Chondrocyte (in vitro differentiated cells): Measurements from ENCODE around the gene PTGIS. TPM values are rescaled to one million over a fixed set of nuclear protein-coding genes. Genes with fewer than 3 reads are reported as not detected.

Experiments
- DNase-seq: peaks from one replicate; pipeline ENCODE4 v3.0.0; 2021; ENCODE audit warnings: mixed read lengths, low spot score
- H3K27ac Mint-ChIP-seq: one replicate; pipeline ENCODE4 v1.8.0; 2021; ENCODE audit warnings: mild to moderate bottlenecking, moderate library complexity, mixed read lengths; ENCODE audit not compliant: unreplicated experiment
- H3K27me3 Mint-ChIP-seq: 2 replicates; pipeline ENCODE4 v1.8.0; 2021; ENCODE audit warnings: low read depth, mixed read lengths
- H3K36me3 Mint-ChIP-seq: 2 replicates; pipeline ENCODE4 v1.8.0; 2021; ENCODE audit warnings: low read depth, mixed read lengths
- H3K4me1 Mint-ChIP-seq: 2 replicates; pipeline ENCODE4 v1.8.0; 2021; ENCODE audit warnings: low read depth, mild to moderate bottlenecking, mixed read lengths
- H3K4me3 Mint-ChIP-seq: one replicate; pipeline ENCODE4 v1.8.0; 2021; ENCODE audit warnings: mild to moderate bottlenecking, moderate library complexity, mixed read lengths; ENCODE audit not compliant: unreplicated experiment
- H3K9me3 Mint-ChIP-seq: 2 replicates; pipeline ENCODE4 v1.8.0; 2021; ENCODE audit warnings: low read depth, mixed read lengths
- total RNA-seq: library from RNA; stranded (reverse); gene quantifications from 3 replicates; pipeline ENCODE4 v1.2.1, GENCODE V29; 2021
- TF ChIP-seq, protein P1 (sequence below): fragments of 200-600 bp; sonication (generic); IDR thresholded peaks from 2 replicates; pipeline ENCODE4 v1.5.0; 2021; ENCODE audit warnings: antibody characterized with exemption, mild to moderate bottlenecking, moderate library complexity

Gene PTGIS
- total RNA-seq, 1 donor from 2014 or later: 91.5 TPM

DNA sequence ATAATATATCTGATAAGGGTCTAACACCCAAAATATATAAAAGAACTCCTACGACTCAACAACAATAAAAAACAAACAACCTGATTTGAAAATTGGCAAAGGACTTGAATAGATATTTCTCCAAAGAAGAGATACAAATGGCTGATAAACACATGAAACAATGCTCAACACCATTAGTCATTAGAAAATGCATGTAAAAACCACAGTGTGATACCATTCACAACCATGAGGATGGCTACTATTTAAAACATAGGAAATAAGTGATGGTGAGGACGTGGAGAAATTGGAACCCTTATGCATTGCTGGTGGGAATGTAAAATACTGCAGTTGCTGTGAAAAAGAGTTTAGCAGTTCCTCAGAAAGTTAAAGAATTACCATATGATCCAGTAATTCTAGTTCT is 41.4 kb downstream of the PTGIS start:
- Mint-ChIP-seq H3K36me3 (peaks cover 44% of the 10 kb centered on the region), H3K4me1 (peaks cover 33% of the 10 kb centered on the region)

DNA sequence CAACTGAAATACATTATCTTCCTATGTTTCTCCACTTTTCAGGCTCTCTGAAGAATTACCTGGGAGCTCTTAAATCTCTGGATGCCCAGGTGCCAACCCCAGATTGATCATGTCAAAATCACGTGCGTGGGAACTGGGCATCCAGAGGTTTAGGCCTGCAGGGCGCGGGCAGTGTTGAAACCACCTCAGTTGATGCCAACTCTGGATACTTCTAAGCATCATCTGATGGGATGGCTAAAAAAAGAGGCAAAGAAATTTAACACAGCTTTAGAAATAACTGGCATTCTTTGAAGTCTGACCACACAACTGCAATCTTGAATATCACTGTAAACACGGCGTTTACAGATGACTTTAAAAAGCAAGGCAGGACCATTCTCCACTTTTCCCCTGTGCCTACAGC is 41.9 kb downstream of the PTGIS start:
- Mint-ChIP-seq H3K4me1 (peaks cover 33% of the 10 kb centered on the region), H3K27me3 (no peaks in the 10 kb centered on the region), H3K36me3 (peaks cover 46% of the 10 kb centered on the region), H3K9me3 (no peaks in the 10 kb centered on the region), H3K27ac (no peak overlapping the region), H3K4me3 (no peak overlapping the region)
- no peak for DNase-seq
- TF ChIP-seq, protein P1, sequence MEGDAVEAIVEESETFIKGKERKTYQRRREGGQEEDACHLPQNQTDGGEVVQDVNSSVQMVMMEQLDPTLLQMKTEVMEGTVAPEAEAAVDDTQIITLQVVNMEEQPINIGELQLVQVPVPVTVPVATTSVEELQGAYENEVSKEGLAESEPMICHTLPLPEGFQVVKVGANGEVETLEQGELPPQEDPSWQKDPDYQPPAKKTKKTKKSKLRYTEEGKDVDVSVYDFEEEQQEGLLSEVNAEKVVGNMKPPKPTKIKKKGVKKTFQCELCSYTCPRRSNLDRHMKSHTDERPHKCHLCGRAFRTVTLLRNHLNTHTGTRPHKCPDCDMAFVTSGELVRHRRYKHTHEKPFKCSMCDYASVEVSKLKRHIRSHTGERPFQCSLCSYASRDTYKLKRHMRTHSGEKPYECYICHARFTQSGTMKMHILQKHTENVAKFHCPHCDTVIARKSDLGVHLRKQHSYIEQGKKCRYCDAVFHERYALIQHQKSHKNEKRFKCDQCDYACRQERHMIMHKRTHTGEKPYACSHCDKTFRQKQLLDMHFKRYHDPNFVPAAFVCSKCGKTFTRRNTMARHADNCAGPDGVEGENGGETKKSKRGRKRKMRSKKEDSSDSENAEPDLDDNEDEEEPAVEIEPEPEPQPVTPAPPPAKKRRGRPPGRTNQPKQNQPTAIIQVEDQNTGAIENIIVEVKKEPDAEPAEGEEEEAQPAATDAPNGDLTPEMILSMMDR: no peak

More for the DNA sequence above, 41.4 kb downstream of the PTGIS start:
- TF ChIP-seq, protein P1: no peak
- Mint-ChIP-seq H3K4me3 (no peak overlapping the region), H3K27me3 (no peaks in the 10 kb centered on the region), H3K27ac (no peak overlapping the region), H3K9me3 (no peaks in the 10 kb centered on the region)
- DNase-seq: no peak

DNA sequence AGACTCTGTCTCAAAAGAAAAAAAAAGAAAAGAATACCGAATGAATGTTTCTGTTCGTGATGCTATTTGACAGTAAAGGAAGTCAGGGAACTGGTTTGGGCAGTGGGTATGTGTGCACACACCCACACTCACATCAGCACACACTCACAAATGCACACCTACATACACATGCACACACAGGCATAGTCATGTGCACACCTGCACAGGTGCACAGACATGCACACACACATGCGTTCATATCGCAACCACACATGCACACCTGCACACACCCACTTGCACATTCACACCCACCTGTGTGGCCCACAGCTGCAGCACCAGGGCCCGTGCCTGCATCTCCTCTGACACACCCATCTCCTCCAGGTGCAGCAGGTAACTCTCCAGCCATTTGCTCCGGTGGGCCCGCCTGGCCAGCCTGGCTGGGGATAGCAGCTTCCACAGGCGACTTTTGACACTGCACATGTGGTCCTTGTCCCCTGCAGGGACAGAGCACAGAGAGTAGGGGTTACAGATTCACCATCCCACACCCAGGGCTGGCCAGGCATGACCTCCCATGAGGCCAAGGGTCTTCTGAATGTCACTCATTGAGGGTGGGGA is 44.1 kb downstream of the PTGIS start:
- Mint-ChIP-seq H3K4me1 (peaks cover 20% of the 10 kb centered on the region), H3K27ac (no peak overlapping the region), H3K9me3 (no peaks in the 10 kb centered on the region), H3K4me3 (no peak overlapping the region), H3K27me3 (no peaks in the 10 kb centered on the region), H3K36me3 (peaks cover 45% of the 10 kb centered on the region)
- no peak for DNase-seq
- TF ChIP-seq, protein P1: no peak

DNA sequence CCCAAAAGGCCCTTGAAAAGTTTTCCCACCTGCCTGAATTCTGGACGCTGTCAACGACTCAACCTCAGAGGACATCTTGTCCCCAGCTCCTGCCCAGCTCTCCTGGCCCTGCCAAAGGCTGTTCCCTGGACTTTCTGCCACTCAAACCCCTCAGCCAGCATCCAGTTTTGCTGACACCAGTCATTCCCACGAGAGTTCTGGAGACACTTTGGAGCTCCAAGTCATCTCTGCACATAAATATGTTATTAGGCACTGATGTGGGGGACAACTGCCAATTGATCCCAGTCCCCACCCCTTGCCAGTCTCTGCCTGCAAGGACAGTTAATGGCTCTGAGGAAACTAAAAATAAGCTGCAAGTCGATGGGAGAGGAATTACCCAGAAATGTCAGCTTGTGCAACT is 46.6 kb downstream of the PTGIS start:
- DNase-seq: no peak
- H3K4me1 Mint-ChIP-seq: peaks cover 12% of the 10 kb centered on the region
- H3K9me3 Mint-ChIP-seq: no peaks in the 10 kb centered on the region
- H3K27ac Mint-ChIP-seq: no peak overlapping the region
- no peaks in the 10 kb centered on the region for H3K27me3 Mint-ChIP-seq
- peaks cover 59% of the 10 kb centered on the region for H3K36me3 Mint-ChIP-seq
- no peak overlapping the region for H3K4me3 Mint-ChIP-seq
- TF ChIP-seq, protein P1: no peak

DNA sequence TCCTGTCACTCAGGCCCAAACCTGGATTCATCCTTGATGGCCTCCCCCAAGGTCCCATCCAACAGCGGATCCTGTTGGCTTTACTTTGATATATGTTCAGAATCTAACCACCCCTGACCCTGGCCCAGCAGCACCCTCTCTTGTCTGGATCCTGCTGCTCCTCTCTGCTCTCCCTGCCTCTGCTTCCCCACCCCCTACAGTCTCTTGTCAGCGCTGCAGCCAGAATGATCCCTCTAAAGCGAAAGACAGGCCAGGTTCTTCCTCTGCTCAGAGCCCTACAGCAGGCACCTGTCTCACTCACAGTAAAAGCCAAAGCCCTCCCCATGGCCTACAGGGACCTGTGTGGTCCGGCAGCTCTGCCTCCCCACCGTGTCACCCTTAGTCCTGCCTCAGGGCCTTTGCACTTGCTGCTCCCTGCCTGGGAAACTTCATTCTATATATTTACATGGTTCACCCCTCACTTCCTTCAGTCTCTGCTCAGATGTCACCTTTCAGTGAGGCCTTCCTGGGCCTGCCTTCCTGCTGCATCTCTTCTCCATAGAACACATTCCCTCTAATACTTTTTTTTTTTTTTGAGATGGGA is 48.1 kb downstream of the PTGIS start:
- no peaks in the 10 kb centered on the region for H3K9me3 Mint-ChIP-seq
- no peak overlapping the region for H3K27ac Mint-ChIP-seq
- H3K4me1 Mint-ChIP-seq: peaks cover 8% of the 10 kb centered on the region
- peaks cover 55% of the 10 kb centered on the region for H3K36me3 Mint-ChIP-seq
- no peak overlapping the region for H3K4me3 Mint-ChIP-seq
- H3K27me3 Mint-ChIP-seq: no peaks in the 10 kb centered on the region
- TF ChIP-seq, protein P1: no peak
- no peak for DNase-seq
